Sigmoid colon (tissue), 7 donors: Measurements from ENCODE around the gene RAB31. TPM values are rescaled to one million over a fixed set of nuclear protein-coding genes. Genes with fewer than 3 reads are reported as not detected.
"Not testable (repeated sequence)": the region's sequence is repeated elsewhere in the genome, so short reads cannot be mapped to it uniquely, and the experiment has no call there.

ENCODE experiments used
- DNase-seq: peaks from one replicate; pipeline ENCODE4 v3.0.0-alpha.2; 2019
- H3K27ac ChIP-seq, 4 donors: fragments of 200-600 bp; sonication (generic); one replicate each; pipeline ENCODE4 v1.5.1; 2016 to 2019; ENCODE audit warnings: mild to moderate bottlenecking in 1 of 4
- H3K27me3 ChIP-seq, 3 donors: fragments of 200-600 bp; sonication (generic); one replicate each; pipeline ENCODE4 v1.5.1; 2019; ENCODE audit warnings: mild to moderate bottlenecking in 1 of 3
- H3K36me3 ChIP-seq, 4 donors: fragments of 200-600 bp; sonication (generic); one replicate each; pipeline ENCODE4 v1.5.1; 2016 to 2019
- H3K4me1 ChIP-seq, 4 donors: fragments of 200-600 bp; sonication (generic); one replicate each; pipeline ENCODE4 v1.5.1; 2017 to 2019
- H3K4me3 ChIP-seq, 4 donors: fragments of 200-600 bp; sonication (generic); one replicate each; pipeline ENCODE4 v1.5.1; 2017 to 2019; ENCODE audit warnings: mild to moderate bottlenecking in 2 of 4, moderate library complexity in 1 of 4
- H3K9me3 ChIP-seq, 4 donors: fragments of 200-600 bp in 3 of 4; sonication (generic) in 3 of 4; one replicate each; pipeline versions ENCODE4 v1.5.1 to v1.6.1; 2013 to 2019
- CTCF ChIP-seq, 4 experiments: fragments of 450-650 bp in 3 of 4; fragments of 200-600 bp in 1 of 4; IDR thresholded peaks; one replicate each; pipeline ENCODE4 v1.5.1; 2016 to 2019; ENCODE audit warnings: antibody characterized with exemption in 4 of 4, mild to moderate bottlenecking in 3 of 4, moderate library complexity in 2 of 4
- EP300 ChIP-seq, 4 donors: sonication (generic); formaldehyde crosslinking; IDR thresholded peaks; one replicate each; pipeline ENCODE4 v1.6.1; 2017; ENCODE audit warnings: antibody characterized with exemption in 4 of 4
- POLR2A ChIP-seq, 2 donors: fragments of 450-650 bp; IDR thresholded peaks; one replicate each; pipeline ENCODE4 v1.6.1; 2016; ENCODE audit warnings: antibody characterized with exemption in 2 of 2, mild to moderate bottlenecking in 2 of 2, moderate library complexity in 2 of 2
- POLR2AphosphoS5 ChIP-seq, 4 donors: sonication (generic); formaldehyde crosslinking; IDR thresholded peaks; one replicate each; pipeline ENCODE4 v1.6.1; 2017; ENCODE audit warnings: antibody characterized with exemption in 4 of 4
- WGBS, 2 donors: extraction: QIAGEN DNeasy Blood & Tissue Kit; methylation state at CpG; one replicate each; pipeline ENCODE4 v1.1.7; 2013; 5-methylcytosine and 5-hydroxymethylcytosine counted together
- intact Hi-C: fragments of 100-400 bp; cut with DNase I; formaldehyde crosslinking; loops from one replicate; pipeline ENCODE4 v1.15.1; 2023
- polyA plus RNA-seq, 3 donors: library from polyadenylated mRNA; stranded (reverse); fragments of 200-250 nt; gene quantifications; one replicate each; pipeline ENCODE4 v1.2.3, GENCODE V29; 2013
- total RNA-seq, 4 donors: library from RNA; depleted of rRNA; stranded (reverse); fragments of >200 nt; gene quantifications; one replicate each; pipeline ENCODE4 v1.1.0, GENCODE V29; 2016
- donor health status: healthy with polysubstance abuse.
- donor health status: Bipolar disorder and iron deficiency.
- donor health status: healthy.

The RAB31 gene
- total and polyA plus RNA-seq, 7 donors: 16.2 to 74.6 (median 52.0) TPM

GRCh38 chr18:9885170-9886004 is 177.3 kb downstream of the RAB31 start, which contains the start of gene TXNDC2:
TSS of gene TXNDC2 (plus strand) at chr18:9885973. CDS start at chr18:9886681, 708 bp downstream.
- 89 to 91% methylated on average over 8 of the region's 8 CpGs for WGBS, 2 donors
- intact Hi-C loops: no loop called here

GRCh38 chr18:9886005-9886348 is 177.9 kb downstream of the RAB31 start:
- Histone ChIP-seq H3K27me3 (no peaks in the 10 kb centered on the region), H3K36me3 (no peaks in the 10 kb centered on the region), H3K4me3 (no peak overlapping the region), H3K27ac (no peak overlapping the region), H3K9me3 (no peaks in the 10 kb centered on the region), H3K4me1 (peaks cover 0 to 17% (median 6%) of the 10 kb centered on the region in 4 donors)
- TF ChIP-seq POLR2A (IDR thresholded peaks at IDR 0.05) (no peak), CTCF (IDR thresholded peaks at IDR 0.05) (no peak), EP300 (IDR thresholded peaks at IDR 0.05) (no peak)
- intact Hi-C loops: no loop called here
- WGBS, 2 donors: 96% methylated on average over 3 of the region's 3 CpGs
- DNase-seq: no peak

More at GRCh38 chr18:9885170-9886004, 177.3 kb downstream of the RAB31 start, which contains the start of gene TXNDC2:
- Histone ChIP-seq H3K9me3 (no peaks in the 10 kb centered on the region), H3K4me1 (peaks cover 0 to 17% (median 5%) of the 10 kb centered on the region in 4 donors), H3K27ac (peak within 1 kb of the TSS in 2 of 4 donors; percentile 59 to 70), H3K4me3 (no peak within 1 kb of the TSS), H3K36me3 (no peaks in the 10 kb centered on the region), H3K27me3 (no peaks in the 10 kb centered on the region)
- TF ChIP-seq EP300 (IDR thresholded peaks at IDR 0.05) (no peak), POLR2AphosphoS5 (IDR thresholded peaks at IDR 0.05) (no peak), POLR2A (IDR thresholded peaks at IDR 0.05) (no peak), CTCF (IDR thresholded peaks at IDR 0.05) (no peak)
- DNase-seq: no peak

GRCh38 chr18:9887992-9888391 is 179.9 kb downstream of the RAB31 start:
- intact Hi-C loops: no loop called here
- Histone ChIP-seq H3K4me1 (peaks cover 0 to 10% (median 8%) of the 10 kb centered on the region in 4 donors), H3K4me3 (no peak overlapping the region), H3K27ac (no peak overlapping the region), H3K9me3 (no peaks in the 10 kb centered on the region), H3K36me3 (no peaks in the 10 kb centered on the region), H3K27me3 (no peaks in the 10 kb centered on the region)
- no peak for DNase-seq
- no peak for TF ChIP-seq EP300 (IDR thresholded peaks at IDR 0.05)
- WGBS, 2 donors: 91 to 96% methylated on average over 5 of the region's 5 CpGs

DNA sequence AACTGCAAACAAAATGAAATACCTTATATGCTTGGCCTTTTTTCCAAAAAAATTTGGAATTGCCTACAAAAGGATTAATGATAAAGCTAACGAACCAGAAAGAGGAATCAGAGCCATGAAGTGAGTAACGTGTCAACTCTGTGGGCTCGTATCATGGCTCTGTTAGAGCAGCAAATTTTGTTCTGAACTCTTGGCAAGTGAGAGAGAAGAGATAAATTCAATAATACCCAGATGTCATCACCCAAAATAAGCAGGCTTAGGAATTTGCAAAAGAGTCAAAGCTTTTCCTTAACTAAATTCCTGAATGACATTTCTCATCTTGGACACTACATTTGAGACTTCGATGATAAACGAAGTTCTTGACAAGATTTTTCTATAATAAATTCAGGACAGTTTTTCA is 182.1 kb downstream of the RAB31 start:
- Histone ChIP-seq H3K27ac (no peak overlapping the region), H3K36me3 (no peaks in the 10 kb centered on the region), H3K4me3 (no peak overlapping the region), H3K27me3 (no peaks in the 10 kb centered on the region), H3K9me3 (no peaks in the 10 kb centered on the region), H3K4me1 (peaks cover 0 to 10% (median 0%) of the 10 kb centered on the region in 4 donors)
- 90 to 94% methylated on average over 5 of the region's 5 CpGs for WGBS, 2 donors
- TF ChIP-seq CTCF (IDR thresholded peaks at IDR 0.05) (no peak), POLR2A (IDR thresholded peaks at IDR 0.05) (no peak), EP300 (IDR thresholded peaks at IDR 0.05) (no peak), POLR2AphosphoS5 (IDR thresholded peaks at IDR 0.05) (no peak)
- intact Hi-C loops: no loop called here
- no peak for DNase-seq

- DNase-seq: no peak
- intact Hi-C loops: no loop called here
- Histone ChIP-seq H3K36me3 (no peaks in the 10 kb centered on the region), H3K27me3 (no peaks in the 10 kb centered on the region), H3K9me3 (no peaks in the 10 kb centered on the region), H3K27ac (no peak overlapping the region), H3K4me3 (no peak overlapping the region), H3K4me1 (peaks cover 0 to 10% (median 0%) of the 10 kb centered on the region in 4 donors)
- TF ChIP-seq POLR2AphosphoS5 (IDR thresholded peaks at IDR 0.05) (no peak), CTCF (IDR thresholded peaks at IDR 0.05) (no peak), POLR2A (IDR thresholded peaks at IDR 0.05) (no peak), EP300 (IDR thresholded peaks at IDR 0.05) (no peak)
- WGBS, 2 donors: 87 to 89% methylated on average over 1 of the region's 1 CpG
Observed at GRCh38 chr18:9890957-9891356, 182.9 kb downstream of the RAB31 start.

GRCh38 chr18:9891515-9891914 is 183.4 kb downstream of the RAB31 start:
- DNase-seq, H3K4me3 ChIP-seq, H3K36me3 ChIP-seq, H3K9me3 ChIP-seq, H3K27me3 ChIP-seq, intact Hi-C loops, H3K27ac ChIP-seq: not testable (repeated sequence)
- H3K4me1 ChIP-seq: peaks cover 0 to 10% (median 0%) of the 10 kb centered on the region in 4 donors
- WGBS, 2 donors: 79% methylated on average over 4 of the region's 4 CpGs
